CD4-positive, alpha-beta memory T cell (primary cell): Measurements from ENCODE around the gene PACSIN1. TPM values are rescaled to one million over a fixed set of nuclear protein-coding genes. Genes with fewer than 3 reads are reported as not detected.

Experiments
- CTCF ChIA-PET: fragments of 350-600 bp; sonication (Branson Sonifier 250); formaldehyde crosslinking; loops from one replicate; lab custom pipeline; 2021; ENCODE audit warnings: inconsistent platforms; ENCODE audit not compliant: partially characterized antibody; lab: Charles Lee
- POLR2A ChIA-PET: fragments of 350-600 bp; sonication (Branson Sonifier 250); formaldehyde crosslinking; loops from one replicate; lab custom pipeline; 2021; ENCODE audit not compliant: partially characterized antibody; lab: Charles Lee
- DNase-seq, 5 donors: peaks; one replicate each; pipeline versions ENCODE4 v3.0.0 to v3.0.0-alpha.2; 2020 to 2022; ENCODE audit warnings: mixed read lengths in 1 of 5
- H3K27ac ChIP-seq: one replicate; pipeline ENCODE4 v1.7.0; 2013; ENCODE audit warnings: low read depth, low read length
- H3K27me3 ChIP-seq: 2 replicates; pipeline ENCODE4 v1.7.0; 2013; ENCODE audit warnings: mild to moderate bottlenecking, low read length, moderate library complexity; ENCODE audit not compliant: insufficient read depth
- H3K36me3 ChIP-seq: 2 replicates; pipeline ENCODE4 v1.7.0; 2013; ENCODE audit warnings: mild to moderate bottlenecking, low read length, moderate library complexity; ENCODE audit not compliant: insufficient read depth
- H3K4me1 ChIP-seq: 2 replicates; pipeline ENCODE4 v1.7.0; 2013; ENCODE audit warnings: mild to moderate bottlenecking, low read length, moderate library complexity; ENCODE audit not compliant: insufficient read depth
- H3K4me3 ChIP-seq, 2 donors: one replicate each; pipeline ENCODE4 v1.7.0; 2013; ENCODE audit warnings: low read length in 2 of 2, mild to moderate bottlenecking in 1 of 2
- H3K9me3 ChIP-seq, 2 donors: one replicate each; pipeline ENCODE4 v1.7.0; 2013; ENCODE audit warnings: low read length in 2 of 2, control low read depth in 1 of 2; ENCODE audit not compliant: control insufficient read depth in 1 of 2
- H3K27ac Mint-ChIP-seq, 7 donors: one replicate each; pipeline ENCODE4 v1.8.0; 2020 to 2021; ENCODE audit warnings: mixed read lengths in 7 of 7, mild to moderate bottlenecking in 6 of 7, inconsistent platforms in 3 of 7, moderate library complexity in 3 of 7
- H3K27me3 Mint-ChIP-seq, 2 donors: one replicate each; pipeline ENCODE4 v1.8.0; 2020 to 2021; ENCODE audit warnings: mixed read lengths in 2 of 2
- H3K36me3 Mint-ChIP-seq, 2 donors: one replicate each; pipeline ENCODE4 v1.8.0; 2020 to 2021; ENCODE audit warnings: mixed read lengths in 2 of 2, inconsistent platforms in 1 of 2, mild to moderate bottlenecking in 1 of 2
- H3K4me1 Mint-ChIP-seq, 4 donors: one replicate each; pipeline ENCODE4 v1.8.0; 2020 to 2021; ENCODE audit warnings: mixed read lengths in 4 of 4, mild to moderate bottlenecking in 1 of 4
- H3K4me3 Mint-ChIP-seq, 8 donors: one replicate each; pipeline ENCODE4 v1.8.0; 2020 to 2021; ENCODE audit warnings: mixed read lengths in 8 of 8, mild to moderate bottlenecking in 7 of 8, moderate library complexity in 6 of 8, inconsistent platforms in 3 of 8
- H3K9me3 Mint-ChIP-seq, 8 donors: one replicate each; pipeline ENCODE4 v1.8.0; 2020 to 2021; ENCODE audit warnings: mixed read lengths in 8 of 8, mild to moderate bottlenecking in 5 of 8, inconsistent platforms in 3 of 8, moderate library complexity in 1 of 8
- intact Hi-C: fragments of 100-400 bp; cut with micrococcal nuclease; formaldehyde crosslinking; loops from one replicate; pipeline ENCODE4 v1.15.1; 2023
- polyA plus RNA-seq, 2 donors: library from polyadenylated mRNA; unstranded; fragments of 300-500 nt; fragmentation: Illumina TruSeq; gene quantifications; one replicate each; pipeline ENCODE4 v1.2.3, GENCODE V29; 2021
- total RNA-seq, 2 experiments: library from RNA; stranded (reverse); gene quantifications; one replicate each; pipeline ENCODE4 v1.2.3, GENCODE V29; 2021

The PACSIN1 gene
- total and polyA plus RNA-seq, 4 experiments from 2014 or later = 0.92 to 2.3 (median 2.0) TPM; not detected in 1

DNA sequence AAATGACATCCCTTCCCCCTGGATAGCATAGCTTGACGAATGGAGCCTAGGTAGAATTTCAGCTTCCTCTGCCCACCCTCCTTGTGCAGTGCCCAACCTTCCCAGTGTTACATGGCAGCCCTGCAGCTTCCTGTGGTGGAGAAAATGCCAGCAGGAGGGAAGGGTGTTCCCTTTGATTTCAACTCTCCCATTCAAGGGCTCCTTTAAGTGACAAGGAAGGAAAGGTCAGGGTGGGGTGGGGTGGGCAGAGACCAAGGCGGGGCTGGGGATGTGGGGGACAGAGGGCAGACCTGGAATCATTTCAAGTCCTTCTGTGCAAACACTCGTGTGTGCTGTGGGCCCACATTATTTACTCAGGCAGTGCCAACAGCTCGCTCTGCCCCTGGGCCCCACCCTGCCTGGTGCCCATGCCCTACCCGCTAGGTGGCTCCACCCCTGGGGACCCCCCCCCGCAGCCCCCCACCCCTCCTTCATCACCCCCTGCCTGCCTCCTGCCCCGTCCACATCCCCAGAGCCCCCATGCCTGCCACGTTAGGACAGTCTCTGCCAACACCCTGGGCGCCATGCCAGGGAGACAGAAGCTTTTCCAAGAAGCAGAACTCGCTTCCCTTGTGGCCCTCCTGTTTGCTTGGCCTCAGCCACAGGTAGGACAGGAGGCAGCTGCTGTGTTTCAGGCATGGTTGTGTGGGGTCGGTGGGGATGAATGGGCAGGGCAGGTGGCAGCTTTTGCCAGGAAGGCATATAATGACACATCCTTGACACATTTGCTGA, 80.9 kb downstream of the PACSIN1 start:
- ChIA-PET POLR2A (no interaction called here), CTCF (no interaction called here)
- H3K27me3 Mint-ChIP-seq = no peaks in the 10 kb centered on the region
- peaks cover 0 to 2% (median 0%) of the 10 kb centered on the region in 8 donors for H3K9me3 Mint-ChIP-seq
- intact Hi-C loops = no loop called here
- no peak overlapping the region for H3K4me3 ChIP-seq
- H3K9me3 ChIP-seq = no peaks in the 10 kb centered on the region
- no peak overlapping the region for H3K4me3 Mint-ChIP-seq
- H3K36me3 Mint-ChIP-seq = no peaks in the 10 kb centered on the region
- H3K27ac Mint-ChIP-seq = no peak overlapping the region
- no peaks in the 10 kb centered on the region for H3K27me3 ChIP-seq
- DNase-seq = no peak
- peaks cover 0 to 1% (median 0%) of the 10 kb centered on the region in 4 donors for H3K4me1 Mint-ChIP-seq
- no peak overlapping the region for H3K27ac ChIP-seq
- no peaks in the 10 kb centered on the region for H3K4me1 ChIP-seq
- H3K36me3 ChIP-seq = no peaks in the 10 kb centered on the region

DNA sequence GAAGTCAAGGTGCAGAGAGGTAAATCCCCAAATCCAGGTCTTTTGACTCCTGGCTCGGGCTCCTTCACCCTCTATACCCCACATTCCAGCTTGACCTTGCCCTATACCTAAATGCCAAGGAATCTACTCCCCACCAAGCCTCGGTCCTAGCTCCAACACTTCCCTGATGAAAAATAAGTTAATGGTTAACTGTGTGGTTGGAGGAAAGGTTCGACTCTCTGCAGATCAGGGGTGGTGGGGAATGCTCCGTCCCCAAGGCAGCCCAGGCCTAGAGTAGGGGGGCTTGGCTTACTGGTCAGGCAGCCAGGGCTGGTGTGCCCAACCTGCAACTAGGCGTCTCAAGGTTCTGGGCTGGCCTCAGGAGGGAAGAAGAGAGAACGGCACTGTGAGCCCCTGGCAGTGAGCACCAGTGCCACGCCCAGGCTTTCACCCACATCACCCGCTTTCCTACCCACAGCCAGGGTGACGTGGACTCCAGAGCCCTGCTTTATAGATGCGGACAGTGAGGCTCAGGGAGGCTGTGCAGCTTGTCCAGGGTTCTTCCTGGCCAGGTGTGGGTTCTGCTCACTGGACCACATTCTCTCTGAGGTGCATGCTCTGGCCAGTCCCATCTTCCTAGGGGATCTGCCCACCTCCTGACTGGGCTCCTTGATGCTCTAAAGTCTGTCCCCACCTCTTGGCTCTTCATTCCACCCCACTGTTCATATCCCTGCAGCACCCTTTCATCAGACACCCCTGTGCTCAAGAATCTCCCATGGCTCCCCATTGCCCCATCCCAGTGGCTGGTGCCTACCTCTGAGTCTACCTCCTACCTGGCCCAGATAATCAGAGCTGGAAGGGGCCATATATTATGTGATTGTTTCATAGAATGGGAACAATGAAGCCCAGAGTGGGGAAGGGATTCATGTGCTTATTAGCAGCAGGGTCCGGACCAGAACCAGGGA, 82.1 kb downstream of the PACSIN1 start:
- Mint-ChIP-seq H3K36me3 (no peaks in the 10 kb centered on the region), H3K4me3 (no peak overlapping the region), H3K27ac (peak overlapping the region in 2 of 7 donors; percentile 35 to 64), H3K4me1 (peaks cover 0 to 1% (median 0%) of the 10 kb centered on the region in 4 donors), H3K27me3 (no peaks in the 10 kb centered on the region), H3K9me3 (peaks cover 0 to 2% (median 0%) of the 10 kb centered on the region in 8 donors)
- DNase-seq = no peak
- Histone ChIP-seq H3K4me3 (no peak overlapping the region), H3K27ac (no peak overlapping the region), H3K4me1 (no peaks in the 10 kb centered on the region), H3K27me3 (no peaks in the 10 kb centered on the region), H3K9me3 (no peaks in the 10 kb centered on the region), H3K36me3 (no peaks in the 10 kb centered on the region)
- CTCF ChIA-PET = no interaction called here
- intact Hi-C loops = no loop called here
- POLR2A ChIA-PET = no interaction called here

DNA sequence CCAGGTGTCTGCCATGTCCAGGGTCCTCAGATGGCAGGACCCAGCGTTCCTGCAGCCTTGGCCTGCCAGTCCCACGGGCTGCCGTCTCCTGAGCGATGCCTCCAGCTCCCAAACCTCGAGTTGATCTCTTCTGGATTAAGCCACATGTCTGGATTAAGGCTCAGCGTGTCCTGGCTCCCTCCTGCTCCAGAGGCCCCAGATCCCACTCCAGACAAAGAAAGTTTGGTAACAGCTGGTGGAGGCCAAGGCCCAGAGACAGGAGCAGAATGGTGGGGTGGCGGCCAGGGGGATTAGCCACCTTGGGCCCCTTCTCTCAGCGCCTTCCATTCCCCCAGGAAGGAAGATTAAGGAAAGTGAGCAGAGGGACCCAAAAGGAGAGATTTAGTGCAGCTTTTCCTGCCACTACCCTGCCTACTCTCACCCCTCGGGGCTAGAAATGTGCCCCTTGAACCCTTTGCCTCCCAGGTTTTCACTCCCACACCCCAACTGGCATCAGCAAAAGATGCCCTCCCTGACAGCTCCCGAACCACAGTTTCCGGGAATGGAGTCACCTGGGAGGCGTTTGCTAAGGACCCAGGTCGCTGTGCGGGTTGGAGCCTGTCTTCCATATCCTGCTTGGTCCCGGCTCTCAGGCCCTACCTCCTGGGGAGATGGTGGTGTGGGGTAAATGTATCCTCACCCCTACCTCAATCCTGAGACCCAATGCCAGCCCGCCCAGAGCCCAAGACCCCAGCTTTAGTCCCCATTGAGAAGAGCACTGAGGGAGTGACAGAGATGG, 83.3 kb downstream of the PACSIN1 start:
- H3K27ac ChIP-seq = no peak overlapping the region
- Mint-ChIP-seq H3K4me3 (peak overlapping the region in 1 of 8 donors; percentile 3), H3K4me1 (peaks cover 3 to 6% (median 5%) of the 10 kb centered on the region in 4 donors), H3K27me3 (no peaks in the 10 kb centered on the region), H3K27ac (no peak overlapping the region), H3K36me3 (no peaks in the 10 kb centered on the region), H3K9me3 (peaks cover 0 to 2% (median 0%) of the 10 kb centered on the region in 8 donors)
- no peak overlapping the region for H3K4me3 ChIP-seq
- intact Hi-C loops = no loop called here
- no peaks in the 10 kb centered on the region for H3K36me3 ChIP-seq
- CTCF ChIA-PET = no interaction called here
- DNase-seq = no peak
- no peaks in the 10 kb centered on the region for H3K4me1 ChIP-seq
- POLR2A ChIA-PET = no interaction called here
- H3K9me3 ChIP-seq = no peaks in the 10 kb centered on the region
- H3K27me3 ChIP-seq = no peaks in the 10 kb centered on the region

DNA sequence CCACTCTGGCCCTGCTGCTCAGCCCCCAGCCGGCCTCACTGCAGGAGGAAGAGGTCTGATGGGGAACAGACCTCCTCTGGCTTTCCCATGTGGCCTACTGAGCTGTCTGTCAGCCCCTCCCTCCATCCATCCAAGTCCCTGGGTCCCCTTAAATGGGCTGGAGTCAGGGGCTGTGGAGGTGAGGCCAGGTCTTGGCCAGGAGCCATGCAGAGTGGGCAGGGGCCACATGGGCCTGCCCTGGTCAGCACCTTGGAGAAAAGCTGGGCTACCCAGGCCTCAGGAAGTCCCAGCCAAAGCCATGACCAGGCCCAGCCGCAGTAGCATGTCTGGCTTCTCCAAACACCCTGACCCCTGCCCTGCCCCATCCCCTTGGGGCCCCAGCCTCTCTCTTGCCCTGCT, 83.9 kb downstream of the PACSIN1 start:
- Histone ChIP-seq H3K9me3 (no peaks in the 10 kb centered on the region), H3K4me3 (no peak overlapping the region), H3K27ac (no peak overlapping the region), H3K4me1 (no peaks in the 10 kb centered on the region), H3K27me3 (no peaks in the 10 kb centered on the region), H3K36me3 (no peaks in the 10 kb centered on the region)
- no peaks in the 10 kb centered on the region for H3K27me3 Mint-ChIP-seq
- H3K36me3 Mint-ChIP-seq = no peaks in the 10 kb centered on the region
- ChIA-PET CTCF (no interaction called here), POLR2A (no interaction called here)
- peaks cover 5 to 9% (median 6%) of the 10 kb centered on the region in 4 donors for H3K4me1 Mint-ChIP-seq
- no peak for DNase-seq
- peak overlapping the region in 1 of 7 donors; percentile 6 for H3K27ac Mint-ChIP-seq
- H3K9me3 Mint-ChIP-seq = peaks cover 0 to 2% (median 0%) of the 10 kb centered on the region in 8 donors
- H3K4me3 Mint-ChIP-seq = no peak overlapping the region
- intact Hi-C loops = no loop called here

DNA sequence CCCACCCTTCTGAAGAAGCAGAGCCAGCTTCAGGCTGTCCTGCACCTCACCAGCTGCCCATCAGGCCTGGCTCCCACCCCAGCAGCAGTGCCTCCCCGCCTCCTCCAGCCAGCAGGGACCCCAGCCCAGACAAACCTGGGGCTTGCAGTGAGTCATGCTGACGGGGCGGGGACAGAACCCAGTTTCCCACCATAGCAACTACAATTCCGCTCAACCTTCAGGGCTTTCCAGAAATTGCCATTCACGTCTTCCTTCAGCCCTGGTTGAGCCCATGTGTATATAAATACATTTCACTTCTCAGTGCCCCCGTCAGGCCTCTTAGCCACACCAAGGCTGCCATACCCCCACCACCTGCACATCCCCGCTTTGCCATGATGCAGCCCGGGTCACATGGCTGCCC, 85.8 kb downstream of the PACSIN1 start:
- intact Hi-C loops = no loop called here
- DNase-seq = no peak
- peaks cover 0 to 3% of the 10 kb centered on the region in 2 donors for H3K27me3 Mint-ChIP-seq

DNA sequence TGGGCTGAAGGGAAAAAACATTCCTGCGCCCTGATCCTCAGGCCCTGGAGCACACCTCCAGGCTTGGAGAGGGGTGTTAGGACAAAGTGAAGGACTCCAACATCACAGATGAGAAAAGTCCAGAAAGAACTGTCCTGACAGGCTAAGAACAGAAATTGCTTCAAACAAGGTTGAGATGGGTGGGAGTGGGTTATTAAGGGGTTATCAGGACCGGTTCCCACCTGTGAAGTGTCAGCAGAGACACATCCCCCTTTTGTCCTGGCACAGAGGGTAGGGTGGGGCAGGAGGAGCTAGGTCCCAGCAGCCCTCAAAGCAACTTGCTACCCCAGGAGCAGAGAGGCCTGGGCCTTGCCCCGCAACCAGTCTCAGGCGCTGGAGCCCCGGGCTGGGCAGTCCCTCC, 86.7 kb downstream of the PACSIN1 start:
- H3K4me3 Mint-ChIP-seq = no peak overlapping the region
- CTCF ChIA-PET = no interaction called here

More for the DNA sequence above, 85.8 kb downstream of the PACSIN1 start:
- no peak overlapping the region for H3K27ac ChIP-seq
- no peaks in the 10 kb centered on the region for H3K36me3 ChIP-seq
- peaks cover 0 to 4% (median 0%) of the 10 kb centered on the region in 8 donors for H3K9me3 Mint-ChIP-seq
- H3K27ac Mint-ChIP-seq = peak overlapping the region in 1 of 7 donors; percentile 15
- CTCF ChIA-PET = no interaction called here
- H3K9me3 ChIP-seq = no peaks in the 10 kb centered on the region
- no peaks in the 10 kb centered on the region for H3K27me3 ChIP-seq
- peaks cover 5 to 16% (median 9%) of the 10 kb centered on the region in 4 donors for H3K4me1 Mint-ChIP-seq
- H3K4me3 Mint-ChIP-seq = no peak overlapping the region
- no peak overlapping the region for H3K4me3 ChIP-seq
- POLR2A ChIA-PET = no interaction called here
- H3K4me1 ChIP-seq = no peaks in the 10 kb centered on the region
- no peaks in the 10 kb centered on the region for H3K36me3 Mint-ChIP-seq

More for the DNA sequence above, 86.7 kb downstream of the PACSIN1 start:
- Mint-ChIP-seq H3K4me1 (peaks cover 5 to 16% (median 9%) of the 10 kb centered on the region in 4 donors), H3K9me3 (peaks cover 0 to 4% (median 0%) of the 10 kb centered on the region in 8 donors), H3K27me3 (peaks cover 0 to 3% of the 10 kb centered on the region in 2 donors), H3K36me3 (no peaks in the 10 kb centered on the region), H3K27ac (no peak overlapping the region)
- intact Hi-C loops = no loop called here
- POLR2A ChIA-PET = no interaction called here
- Histone ChIP-seq H3K9me3 (no peaks in the 10 kb centered on the region), H3K36me3 (no peaks in the 10 kb centered on the region), H3K27me3 (no peaks in the 10 kb centered on the region), H3K4me3 (no peak overlapping the region), H3K4me1 (no peaks in the 10 kb centered on the region), H3K27ac (no peak overlapping the region)
- DNase-seq = no peak
